Karpas-422 (cell line): ENCODE results near the gene COPZ1. TPM values are rescaled to one million over a fixed set of nuclear protein-coding genes. Genes with fewer than 3 reads are reported as not detected.

Experiments used
- DNase-seq: peaks from one replicate; pipeline ENCODE4 v3.0.0-alpha.2; 2015
- H2AFZ ChIP-seq: fragments of 200-600 bp; sonication (generic); 2 replicates; pipeline ENCODE4 v1.6.1; 2014; ENCODE audit warnings: antibody characterized with exemption, low read length, mixed read lengths
- H3K27ac ChIP-seq: fragments of 200-600 bp; sonication (generic); 2 replicates; pipeline ENCODE4 v1.5.1; 2014; ENCODE audit warnings: mild to moderate bottlenecking, low read length, moderate library complexity
- H3K27me3 ChIP-seq: fragments of 200-600 bp; sonication (generic); 2 replicates; pipeline ENCODE4 v1.6.1; 2014; ENCODE audit warnings: low read length, mixed read lengths
- H3K36me3 ChIP-seq: fragments of 200-600 bp; sonication (generic); 2 replicates; pipeline ENCODE4 v1.6.1; 2014; ENCODE audit warnings: low read length, mixed read lengths; ENCODE audit not compliant: insufficient read depth
- H3K4me1 ChIP-seq: fragments of 200-600 bp; sonication (generic); 2 replicates; pipeline ENCODE4 v1.6.1; 2014; ENCODE audit warnings: mild to moderate bottlenecking, low read length, mixed read lengths
- H3K4me2 ChIP-seq: fragments of 200-600 bp; sonication (generic); 2 replicates; pipeline ENCODE4 v1.6.1; 2014; ENCODE audit warnings: low read length, low read depth, mild to moderate bottlenecking; ENCODE audit not compliant: poor library complexity, severe bottlenecking
- H3K4me3 ChIP-seq: fragments of 200-600 bp; sonication (generic); 2 replicates; pipeline ENCODE4 v1.5.1; 2014; ENCODE audit warnings: mild to moderate bottlenecking, antibody characterized with exemption, low read length, mixed read lengths
- H3K79me2 ChIP-seq: fragments of 200-600 bp; sonication (generic); 2 replicates; pipeline ENCODE4 v1.6.1; 2014; ENCODE audit warnings: mild to moderate bottlenecking, low read length, mixed read lengths
- H3K9ac ChIP-seq: fragments of 200-600 bp; sonication (generic); 2 replicates; pipeline ENCODE4 v1.6.0; 2014; ENCODE audit warnings: low read length
- H3K9me2 ChIP-seq: fragments of 200-600 bp; sonication (generic), shearing (Covaris generic); replicated peaks from 2 replicates; pipeline ENCODE4 v1.6.0; 2014; ENCODE audit warnings: mild to moderate bottlenecking, low read length, moderate library complexity; ENCODE audit not compliant: insufficient read depth
- H3K9me3 ChIP-seq: fragments of 300-700, 200-600 bp; sonication (generic); 2 replicates; pipeline ENCODE4 v1.6.1; 2014; ENCODE audit warnings: low read length, mixed read lengths
- H4K20me1 ChIP-seq: fragments of 200-600 bp; sonication (generic); 2 replicates; pipeline ENCODE4 v1.6.1; 2014; ENCODE audit warnings: mild to moderate bottlenecking, antibody characterized with exemption, low read length, low read depth; ENCODE audit not compliant: insufficient read depth
- total RNA-seq: library from RNA; depleted of rRNA; stranded (reverse); fragments of >200 nt; shearing (Covaris generic); gene quantifications from 2 replicates; pipeline ENCODE4 v1.2.3, GENCODE V29; 2014; ENCODE audit warnings: low replicate concordance

COPZ1 gene
- total RNA-seq, 1 experiment from 2014 or later = 164 TPM

GRCh38 chr12:54337280-54337842, 12.4 kb downstream of the COPZ1 start:
- H4K20me1 ChIP-seq = no peaks in the 10 kb centered on the region
- no peaks in the 10 kb centered on the region for H3K27me3 ChIP-seq
- peaks cover 15% of the 10 kb centered on the region for H3K79me2 ChIP-seq
- no peaks in the 10 kb centered on the region for H3K9me2 ChIP-seq
- H2AFZ ChIP-seq = no peak overlapping the region
- no peak overlapping the region for H3K4me3 ChIP-seq
- no peak overlapping the region for H3K4me2 ChIP-seq
- H3K36me3 ChIP-seq = peaks cover 2% of the 10 kb centered on the region; the same call in 1 of the 2 replicates
- H3K4me1 ChIP-seq = peaks cover 4% of the 10 kb centered on the region
- no peak overlapping the region for H3K9ac ChIP-seq
- DNase-seq = no peak
- H3K27ac ChIP-seq = no peak overlapping the region
- no peaks in the 10 kb centered on the region for H3K9me3 ChIP-seq

GRCh38 chr12:54337854-54338650, 13.1 kb downstream of the COPZ1 start:
- no peak overlapping the region for H2AFZ ChIP-seq
- H3K4me1 ChIP-seq = peaks cover 6% of the 10 kb centered on the region
- H3K27ac ChIP-seq = no peak overlapping the region
- H3K79me2 ChIP-seq = peaks cover 15% of the 10 kb centered on the region
- H4K20me1 ChIP-seq = no peaks in the 10 kb centered on the region
- H3K4me3 ChIP-seq = no peak overlapping the region
- DNase-seq = no peak
- H3K4me2 ChIP-seq = no peak overlapping the region
- H3K9me2 ChIP-seq = no peaks in the 10 kb centered on the region
- no peaks in the 10 kb centered on the region for H3K27me3 ChIP-seq
- H3K36me3 ChIP-seq = peaks cover 5% of the 10 kb centered on the region; the same call in 1 of the 2 replicates
- H3K9me3 ChIP-seq = no peaks in the 10 kb centered on the region
- no peak overlapping the region for H3K9ac ChIP-seq

- no peaks in the 10 kb centered on the region for H4K20me1 ChIP-seq
Measured at GRCh38 chr12:54338698-54339296, 13.9 kb downstream of the COPZ1 start.

GRCh38 chr12:54340846-54341245, 15.9 kb downstream of the COPZ1 start:
- Histone ChIP-seq H3K36me3 (peaks cover 16% of the 10 kb centered on the region), H3K27me3 (no peaks in the 10 kb centered on the region)

More at GRCh38 chr12:54338698-54339296, 13.9 kb downstream of the COPZ1 start:
- Histone ChIP-seq H3K27me3 (no peaks in the 10 kb centered on the region), H3K36me3 (peaks cover 13% of the 10 kb centered on the region), H3K4me3 (no peak overlapping the region), H3K4me1 (peaks cover 9% of the 10 kb centered on the region), H3K9me3 (no peaks in the 10 kb centered on the region), H3K4me2 (no peak overlapping the region), H3K9me2 (no peaks in the 10 kb centered on the region), H3K27ac (no peak overlapping the region), H2AFZ (no peak overlapping the region), H3K79me2 (peaks cover 9% of the 10 kb centered on the region; the same call in 1 of the 2 replicates), H3K9ac (no peak overlapping the region)
- DNase-seq = no peak

GRCh38 chr12:54341378-54342300, 16.7 kb downstream of the COPZ1 start:
- Histone ChIP-seq H3K4me2 (no peak overlapping the region), H3K4me1 (peaks cover 5% of the 10 kb centered on the region), H3K27ac (no peak overlapping the region), H3K79me2 (peaks cover 9% of the 10 kb centered on the region; the same call in 1 of the 2 replicates), H3K9me2 (no peaks in the 10 kb centered on the region), H3K4me3 (no peak overlapping the region), H3K9me3 (no peaks in the 10 kb centered on the region), H4K20me1 (no peaks in the 10 kb centered on the region), H3K27me3 (no peaks in the 10 kb centered on the region), H2AFZ (no peak overlapping the region), H3K36me3 (peaks cover 16% of the 10 kb centered on the region), H3K9ac (no peak overlapping the region)
- no peak for DNase-seq

More at GRCh38 chr12:54340846-54341245, 15.9 kb downstream of the COPZ1 start:
- no peak overlapping the region for H3K4me2 ChIP-seq
- peaks cover 9% of the 10 kb centered on the region for H3K4me1 ChIP-seq
- H3K9ac ChIP-seq = no peak overlapping the region
- H3K79me2 ChIP-seq = peaks cover 9% of the 10 kb centered on the region; the same call in 1 of the 2 replicates
- H2AFZ ChIP-seq = no peak overlapping the region
- no peaks in the 10 kb centered on the region for H3K9me2 ChIP-seq
- H3K27ac ChIP-seq = no peak overlapping the region
- H3K4me3 ChIP-seq = no peak overlapping the region
- no peaks in the 10 kb centered on the region for H4K20me1 ChIP-seq
- no peaks in the 10 kb centered on the region for H3K9me3 ChIP-seq
- DNase-seq = no peak

GRCh38 chr12:54349036-54349435, 24.1 kb downstream of the COPZ1 start:
- peaks cover 24% of the 10 kb centered on the region for H3K36me3 ChIP-seq
- no peak overlapping the region for H2AFZ ChIP-seq
- H3K9me2 ChIP-seq = no peaks in the 10 kb centered on the region
- H4K20me1 ChIP-seq = no peaks in the 10 kb centered on the region
- H3K9me3 ChIP-seq = no peaks in the 10 kb centered on the region
- H3K9ac ChIP-seq = no peak overlapping the region; the same call in 1 of the 2 replicates
- no peak for DNase-seq
- H3K4me1 ChIP-seq = peaks cover 23% of the 10 kb centered on the region
- H3K27ac ChIP-seq = no peak overlapping the region
- no peaks in the 10 kb centered on the region for H3K79me2 ChIP-seq
- no peak overlapping the region for H3K4me3 ChIP-seq
- H3K27me3 ChIP-seq = no peaks in the 10 kb centered on the region
- no peak overlapping the region for H3K4me2 ChIP-seq

- no peak for DNase-seq
- H4K20me1 ChIP-seq = no peaks in the 10 kb centered on the region
- no peaks in the 10 kb centered on the region for H3K27me3 ChIP-seq
- peaks cover 23% of the 10 kb centered on the region for H3K36me3 ChIP-seq
- H3K9me3 ChIP-seq = no peaks in the 10 kb centered on the region
- H2AFZ ChIP-seq = no peak overlapping the region
- H3K79me2 ChIP-seq = no peaks in the 10 kb centered on the region
- H3K27ac ChIP-seq = 0 out of 2 replicates have a peak overlapping the region, but pooled peaks have one; percentile 58
- H3K4me2 ChIP-seq = peak overlapping the region; percentile 23
- no peak overlapping the region for H3K4me3 ChIP-seq
- H3K9me2 ChIP-seq = no peaks in the 10 kb centered on the region
- H3K9ac ChIP-seq = peak overlapping the region; percentile 38
- H3K4me1 ChIP-seq = peaks cover 23% of the 10 kb centered on the region
Measured at GRCh38 chr12:54349679-54350078, 24.7 kb downstream of the COPZ1 start.
